Measurements from ENCODE around the gene TFR2.

DNA sequence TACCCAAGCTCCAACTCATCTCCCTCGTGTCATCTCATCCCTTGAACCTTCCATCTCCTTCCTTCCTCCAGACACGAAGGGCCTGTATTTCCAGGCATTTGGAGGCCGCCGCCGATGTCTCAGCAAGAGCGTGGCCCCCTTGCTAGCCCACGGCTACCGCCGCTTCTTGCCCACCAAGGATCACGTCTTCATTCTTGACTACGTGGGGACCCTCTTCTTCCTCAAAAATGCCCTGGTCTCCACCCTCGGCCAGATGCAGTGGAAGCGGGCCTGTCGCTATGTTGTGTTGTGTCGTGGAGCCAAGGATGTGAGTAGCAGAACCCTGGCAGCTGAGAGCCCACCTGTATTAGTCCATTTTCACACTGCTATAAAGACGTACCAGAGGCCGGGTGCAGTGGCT, 49.8 kb downstream of the TFR2 start:
- no peak for TF ChIP-seq GATA3 (IDR thresholded peaks at IDR 0.05; ENCODE audit: low read depth, low read length)
- no peak for TF ChIP-seq GATA2 (IDR thresholded peaks at IDR 0.05; ENCODE audit: low read depth, low read length)
